ENCODE data around the gene GSDMA.

The GSDMA gene

DNA sequence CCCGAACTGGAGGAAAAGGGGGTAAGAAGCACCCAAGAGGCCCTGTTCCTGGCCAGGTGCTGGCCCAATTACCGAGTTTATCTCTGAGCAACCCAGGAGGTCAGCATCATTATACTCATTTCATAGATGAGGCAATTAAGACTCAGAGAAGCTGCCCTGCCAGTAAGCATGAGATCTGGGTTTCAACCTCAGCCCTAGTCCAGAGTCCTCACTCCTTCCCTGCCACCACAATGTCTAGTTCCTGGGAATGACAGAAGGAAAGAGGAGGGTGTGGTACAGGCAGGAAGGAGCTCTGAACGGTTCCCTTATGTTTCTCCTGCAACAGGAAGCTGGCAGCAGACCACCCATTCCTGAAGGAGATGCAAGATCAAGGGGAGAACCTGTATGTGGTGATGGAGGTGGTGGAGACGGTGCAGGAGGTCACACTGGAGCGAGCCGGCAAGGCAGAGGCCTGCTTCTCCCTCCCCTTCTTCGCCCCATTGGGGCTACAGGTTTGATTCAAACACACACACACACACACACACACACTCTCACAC lies 7.4 kb downstream of the GSDMA start:
- no peak overlapping the region for H2AK5ac ChIP-seq (ENCODE audit: low read length, severe bottlenecking)
- no peak overlapping the region for H2AFZ ChIP-seq (ENCODE audit: low read depth, low read length)
- H3K14ac ChIP-seq (ENCODE audit: low read length in 2 of 2), result no peak overlapping the region
- no peak overlapping the region for H3K23ac ChIP-seq (ENCODE audit: low read length in 2 of 2)
- H3K27me3 ChIP-seq (ENCODE audit: control insufficient read depth in 1 of 2, insufficient read depth in 1 of 2, low read length in 2 of 2), result peaks cover 4 to 63% of the 10 kb centered on the region in 2 experiments
- H4K91ac ChIP-seq (ENCODE audit: low read length), result no peak overlapping the region
- H3K18ac ChIP-seq (ENCODE audit: low read depth in 1 of 2, low read length in 2 of 2), result no peak overlapping the region
- H2BK5ac ChIP-seq (ENCODE audit: low read depth, low read length, poor library complexity, severe bottlenecking), result no peak overlapping the region
- no peaks in the 10 kb centered on the region for H3K9me3 ChIP-seq (ENCODE audit: control insufficient read depth, low read length)
- no peaks in the 10 kb centered on the region for H3K79me1 ChIP-seq (replicated peaks; ENCODE audit: low read length, poor library complexity, severe bottlenecking)
- no peak overlapping the region for H3K4me2 ChIP-seq (ENCODE audit: low read length, poor library complexity, severe bottlenecking)
- no peak overlapping the region for H2BK15ac ChIP-seq (ENCODE audit: low read depth, poor library complexity, severe bottlenecking)
- H3K4me1 ChIP-seq (ENCODE audit: control insufficient read depth, insufficient read depth, low read depth, low read length), result no peaks in the 10 kb centered on the region
- no peaks in the 10 kb centered on the region for H3K36me3 ChIP-seq (ENCODE audit: control insufficient read depth in 1 of 2, insufficient read depth in 2 of 2, low read depth in 1 of 2, low read length in 2 of 2)
- H3K4ac ChIP-seq (ENCODE audit: low read depth in 1 of 2, low read length in 2 of 2), result no peak overlapping the region
- no peak for DNase-seq
- H3K9ac ChIP-seq (ENCODE audit: low read length), result no peak overlapping the region
- H3K4me3 ChIP-seq (ENCODE audit: insufficient read depth in 1 of 2, low read depth in 1 of 2, low read length in 2 of 2), result no peak overlapping the region
- H2BK12ac ChIP-seq (ENCODE audit: low read length in 2 of 2), result no peak overlapping the region
- H2BK120ac ChIP-seq (ENCODE audit: low read depth, low read length), result no peak overlapping the region
- H4K8ac ChIP-seq (ENCODE audit: low read length), result no peak overlapping the region
- H3K27ac ChIP-seq (ENCODE audit: low read length, poor library complexity, severe bottlenecking), result no peak overlapping the region
- 73% methylated on average over 6 of the region's 7 CpGs for WGBS

DNA sequence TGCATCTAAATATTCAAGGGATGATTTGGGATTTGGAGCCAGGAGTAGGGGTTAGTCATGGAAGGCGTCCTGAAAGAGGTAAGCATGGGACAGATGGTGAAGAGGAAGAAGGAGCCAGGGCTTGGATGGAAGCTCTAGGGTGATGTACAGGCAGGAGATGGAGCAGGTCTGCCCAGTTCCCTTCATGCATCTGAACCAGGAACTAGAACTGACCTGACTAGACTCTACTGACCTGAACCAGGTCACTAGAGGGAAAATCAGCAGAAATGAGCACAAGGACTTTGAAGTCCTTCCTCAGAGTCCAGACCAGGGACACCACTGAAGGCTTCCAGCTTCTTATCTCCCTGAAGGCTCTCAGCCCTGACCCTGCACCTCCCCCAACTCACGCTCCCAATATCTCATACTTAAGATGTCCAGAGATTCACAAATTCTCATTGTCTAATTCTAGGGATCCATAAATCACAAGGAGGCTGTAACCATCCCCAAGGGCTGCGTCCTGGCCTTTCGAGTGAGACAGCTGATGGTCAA lies 8.3 kb downstream of the GSDMA start:
- no peak overlapping the region for H3K14ac ChIP-seq (ENCODE audit: low read length in 2 of 2)
- no peak for DNase-seq
- no peak overlapping the region for H3K23ac ChIP-seq (ENCODE audit: low read length in 2 of 2)
- H2BK15ac ChIP-seq (ENCODE audit: low read depth, poor library complexity, severe bottlenecking), result no peak overlapping the region
- WGBS, result 85% methylated on average over 4 of the region's 4 CpGs
- no peak overlapping the region for H4K8ac ChIP-seq (ENCODE audit: low read length)
- H3K9ac ChIP-seq (ENCODE audit: low read length), result no peak overlapping the region
- no peak overlapping the region for H3K4ac ChIP-seq (ENCODE audit: low read depth in 1 of 2, low read length in 2 of 2)
- no peak overlapping the region for H3K18ac ChIP-seq (ENCODE audit: low read depth in 1 of 2, low read length in 2 of 2)
- H2AK5ac ChIP-seq (ENCODE audit: low read length, severe bottlenecking), result no peak overlapping the region
- no peaks in the 10 kb centered on the region for H3K79me1 ChIP-seq (replicated peaks; ENCODE audit: low read length, poor library complexity, severe bottlenecking)
- H4K91ac ChIP-seq (ENCODE audit: low read length), result no peak overlapping the region
- H3K4me2 ChIP-seq (ENCODE audit: low read length, poor library complexity, severe bottlenecking), result no peak overlapping the region
- H3K27me3 ChIP-seq (ENCODE audit: control insufficient read depth in 1 of 2, insufficient read depth in 1 of 2, low read length in 2 of 2), result peaks cover 4 to 55% of the 10 kb centered on the region in 2 experiments
- no peak overlapping the region for H3K27ac ChIP-seq (ENCODE audit: low read length, poor library complexity, severe bottlenecking)
- H3K4me1 ChIP-seq (ENCODE audit: control insufficient read depth, insufficient read depth, low read depth, low read length), result no peaks in the 10 kb centered on the region
- no peak overlapping the region for H2AFZ ChIP-seq (ENCODE audit: low read depth, low read length)
- no peak overlapping the region for H2BK120ac ChIP-seq (ENCODE audit: low read depth, low read length)
- H3K36me3 ChIP-seq (ENCODE audit: control insufficient read depth in 1 of 2, insufficient read depth in 2 of 2, low read depth in 1 of 2, low read length in 2 of 2), result no peaks in the 10 kb centered on the region
- no peaks in the 10 kb centered on the region for H3K9me3 ChIP-seq (ENCODE audit: control insufficient read depth, low read length)
- no peak overlapping the region for H3K4me3 ChIP-seq (ENCODE audit: insufficient read depth in 1 of 2, low read depth in 1 of 2, low read length in 2 of 2)
- no peak overlapping the region for H2BK5ac ChIP-seq (ENCODE audit: low read depth, low read length, poor library complexity, severe bottlenecking)
- no peak overlapping the region for H2BK12ac ChIP-seq (ENCODE audit: low read length in 2 of 2)

GRCh38 chr17:39972271-39972670 lies 9.5 kb downstream of the GSDMA start:
- Histone ChIP-seq H2AK5ac (ENCODE audit: low read length, severe bottlenecking) (no peak overlapping the region), H3K27me3 (ENCODE audit: control insufficient read depth in 1 of 2, insufficient read depth in 1 of 2, low read length in 2 of 2) (peaks cover 4 to 44% of the 10 kb centered on the region in 2 experiments), H2AFZ (ENCODE audit: low read depth, low read length) (no peak overlapping the region), H3K4ac (ENCODE audit: low read depth in 1 of 2, low read length in 2 of 2) (no peak overlapping the region), H2BK15ac (ENCODE audit: low read depth, poor library complexity, severe bottlenecking) (no peak overlapping the region), H4K91ac (ENCODE audit: low read length) (no peak overlapping the region), H2BK120ac (ENCODE audit: low read depth, low read length) (no peak overlapping the region), H4K8ac (ENCODE audit: low read length) (no peak overlapping the region), H3K36me3 (ENCODE audit: control insufficient read depth in 1 of 2, insufficient read depth in 2 of 2, low read depth in 1 of 2, low read length in 2 of 2) (no peaks in the 10 kb centered on the region), H3K79me1 (replicated peaks; ENCODE audit: low read length, poor library complexity, severe bottlenecking) (no peaks in the 10 kb centered on the region), H3K4me3 (ENCODE audit: insufficient read depth in 1 of 2, low read depth in 1 of 2, low read length in 2 of 2) (no peak overlapping the region), H2BK12ac (ENCODE audit: low read length in 2 of 2) (no peak overlapping the region), H3K27ac (ENCODE audit: low read length, poor library complexity, severe bottlenecking) (no peak overlapping the region), H3K9me3 (ENCODE audit: control insufficient read depth, low read length) (no peaks in the 10 kb centered on the region), H3K18ac (ENCODE audit: low read depth in 1 of 2, low read length in 2 of 2) (no peak overlapping the region), H3K4me1 (ENCODE audit: control insufficient read depth, insufficient read depth, low read depth, low read length) (no peaks in the 10 kb centered on the region), H2BK5ac (ENCODE audit: low read depth, low read length, poor library complexity, severe bottlenecking) (no peak overlapping the region), H3K9ac (ENCODE audit: low read length) (peak overlapping the region; percentile 66), H3K4me2 (ENCODE audit: low read length, poor library complexity, severe bottlenecking) (no peak overlapping the region), H3K14ac (ENCODE audit: low read length in 2 of 2) (no peak overlapping the region), H3K23ac (ENCODE audit: low read length in 2 of 2) (no peak overlapping the region)
- DNase-seq, result no peak
- 66% methylated on average over 3 of the region's 3 CpGs for WGBS

DNA sequence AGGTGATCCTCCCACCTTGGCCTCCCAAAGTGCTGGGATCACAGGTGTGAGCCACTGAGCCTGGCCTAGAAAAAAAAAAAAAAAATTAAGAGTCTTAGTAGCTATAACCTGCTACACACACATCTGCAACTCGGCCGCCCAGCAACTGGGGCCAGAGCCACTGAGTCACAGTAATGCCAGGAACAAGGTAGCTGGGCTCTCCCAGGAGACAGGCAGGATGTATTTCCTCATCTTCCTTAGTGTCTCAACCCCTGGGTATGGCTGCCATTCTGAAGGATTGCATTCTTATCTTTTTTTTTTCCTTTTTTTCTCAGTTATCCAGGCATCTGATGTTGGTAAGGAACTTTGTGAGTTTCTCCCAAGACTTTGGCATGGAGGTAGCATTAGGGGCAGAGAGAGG lies 10.7 kb downstream of the GSDMA start:
- Histone ChIP-seq H2BK12ac (ENCODE audit: low read length in 2 of 2) (no peak overlapping the region), H3K9ac (ENCODE audit: low read length) (no peak overlapping the region), H3K79me1 (replicated peaks; ENCODE audit: low read length, poor library complexity, severe bottlenecking) (no peaks in the 10 kb centered on the region), H4K8ac (ENCODE audit: low read length) (no peak overlapping the region), H3K4ac (ENCODE audit: low read depth in 1 of 2, low read length in 2 of 2) (no peak overlapping the region), H3K36me3 (ENCODE audit: control insufficient read depth in 1 of 2, insufficient read depth in 2 of 2, low read depth in 1 of 2, low read length in 2 of 2) (no peaks in the 10 kb centered on the region), H3K4me2 (ENCODE audit: low read length, poor library complexity, severe bottlenecking) (no peak overlapping the region), H3K18ac (ENCODE audit: low read depth in 1 of 2, low read length in 2 of 2) (no peak overlapping the region), H3K4me3 (ENCODE audit: insufficient read depth in 1 of 2, low read depth in 1 of 2, low read length in 2 of 2) (no peak overlapping the region), H3K14ac (ENCODE audit: low read length in 2 of 2) (no peak overlapping the region), H2AK5ac (ENCODE audit: low read length, severe bottlenecking) (no peak overlapping the region), H3K27ac (ENCODE audit: low read length, poor library complexity, severe bottlenecking) (no peak overlapping the region), H2BK120ac (ENCODE audit: low read depth, low read length) (no peak overlapping the region), H3K23ac (ENCODE audit: low read length in 2 of 2) (no peak overlapping the region), H2AFZ (ENCODE audit: low read depth, low read length) (no peak overlapping the region), H3K9me3 (ENCODE audit: control insufficient read depth, low read length) (no peaks in the 10 kb centered on the region), H3K4me1 (ENCODE audit: control insufficient read depth, insufficient read depth, low read depth, low read length) (no peaks in the 10 kb centered on the region), H2BK5ac (ENCODE audit: low read depth, low read length, poor library complexity, severe bottlenecking) (no peak overlapping the region), H3K27me3 (ENCODE audit: control insufficient read depth in 1 of 2, insufficient read depth in 1 of 2, low read length in 2 of 2) (peaks cover 4 to 40% of the 10 kb centered on the region in 2 experiments), H2BK15ac (ENCODE audit: low read depth, poor library complexity, severe bottlenecking) (no peak overlapping the region), H4K91ac (ENCODE audit: low read length) (no peak overlapping the region)
- WGBS, result 77% methylated on average over 2 of the region's 2 CpGs
- DNase-seq, result no peak
